Cardiac muscle cell (in vitro differentiated cells and primary cell): Measurements from ENCODE around the gene LRRC23. TPM values are rescaled to one million over a fixed set of nuclear protein-coding genes. Genes with fewer than 3 reads are reported as not detected.

Source experiments
- DNase-seq, 2 donors: peaks; one replicate each; pipeline versions ENCODE4 v3.0.0 to v3.0.0-alpha.2; 2010 to 2017; ENCODE audit warnings: low read depth in 1 of 2, low spot score in 1 of 2
- H3K27ac ChIP-seq: fragments of 200-600 bp; sonication (generic); 2 replicates; pipeline ENCODE4 v1.5.1; 2016
- H3K27me3 ChIP-seq: fragments of 200-600 bp; sonication (generic); 2 replicates; pipeline ENCODE4 v1.6.0; 2016; ENCODE audit warnings: control low read depth
- H3K36me3 ChIP-seq: fragments of 200-600 bp; sonication (generic); 2 replicates; pipeline ENCODE4 v1.5.1; 2016; ENCODE audit warnings: control low read depth
- H3K4me1 ChIP-seq: fragments of 200-600 bp; sonication (generic); 2 replicates; pipeline ENCODE4 v1.8.1; 2017; ENCODE audit warnings: low read depth, mild to moderate bottlenecking, mixed run types
- H3K4me3 ChIP-seq: fragments of 200-600 bp; sonication (generic); 2 replicates; pipeline ENCODE4 v1.5.1; 2016; ENCODE audit warnings: mild to moderate bottlenecking
- H3K9me3 ChIP-seq: fragments of 200-600 bp; sonication (generic); 2 replicates; pipeline ENCODE4 v1.5.1; 2017; ENCODE audit warnings: low read depth, mild to moderate bottlenecking, control low read depth
- polyA plus RNA-seq: library from polyadenylated mRNA; unstranded; fragments of >200 nt; fragmentation: Nextera tagmentation; extraction: Ambion mirVana; gene quantifications from 2 replicates; pipeline ENCODE4 v1.2.1, GENCODE V29; 2016
- total RNA-seq: library from RNA; depleted of rRNA; stranded (reverse); fragments of >200 nt; gene quantifications from 2 replicates; pipeline ENCODE4 v1.2.3, GENCODE V29; 2016
- TF ChIP-seq, protein P1 (sequence below): IDR thresholded peaks from 2 replicates; pipeline ENCODE4 v1.5.1; 2012; ENCODE audit warnings: low read depth, mild to moderate bottlenecking, low read length

LRRC23 gene
- total and polyA plus RNA-seq, 2 experiments from 2014 or later = 17.5 to 23.7 TPM

DNA sequence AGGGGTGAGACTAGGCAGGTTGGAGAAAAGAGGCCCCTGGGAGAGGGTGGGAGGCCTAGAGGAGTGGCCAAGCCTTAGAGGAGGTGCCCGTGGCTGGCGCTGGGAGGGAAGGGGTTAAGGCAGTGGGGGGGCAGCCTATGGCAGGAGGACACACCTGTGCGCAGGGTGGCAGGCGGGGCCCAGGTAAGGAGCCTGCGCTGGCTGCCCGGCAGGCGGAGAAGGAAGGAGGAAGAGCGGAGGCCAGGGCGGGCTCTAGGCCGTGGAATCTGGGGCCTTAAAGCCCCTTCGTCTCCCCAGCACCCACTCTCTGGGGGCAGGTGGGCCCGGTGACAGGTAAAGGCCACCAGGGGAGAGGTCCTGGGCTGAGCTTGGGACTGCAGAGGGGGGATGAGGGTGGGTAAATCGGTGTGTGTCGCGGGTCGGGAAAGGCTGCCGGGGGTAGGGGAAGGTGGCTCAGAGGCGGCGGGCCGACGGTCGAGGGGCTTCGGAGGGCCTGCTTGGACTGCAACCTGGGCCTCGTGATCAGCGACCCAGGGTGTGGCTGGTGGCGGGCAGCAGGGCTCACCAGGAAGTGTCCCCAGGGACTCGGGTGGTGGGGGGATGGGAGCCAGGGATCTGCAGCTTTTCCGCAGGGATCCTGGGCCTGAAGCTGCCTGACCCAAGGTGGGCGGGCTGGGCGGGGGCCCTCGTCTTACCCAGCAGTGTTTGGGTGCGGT, 58.6 kb downstream of the LRRC23 start:
- Histone ChIP-seq H3K27ac (no peak overlapping the region), H3K4me3 (no peak overlapping the region), H3K36me3 (peaks cover 29% of the 10 kb centered on the region), H3K4me1 (peaks cover 13% of the 10 kb centered on the region), H3K27me3 (no peaks in the 10 kb centered on the region), H3K9me3 (no peaks in the 10 kb centered on the region)
- TF ChIP-seq, protein P1, sequence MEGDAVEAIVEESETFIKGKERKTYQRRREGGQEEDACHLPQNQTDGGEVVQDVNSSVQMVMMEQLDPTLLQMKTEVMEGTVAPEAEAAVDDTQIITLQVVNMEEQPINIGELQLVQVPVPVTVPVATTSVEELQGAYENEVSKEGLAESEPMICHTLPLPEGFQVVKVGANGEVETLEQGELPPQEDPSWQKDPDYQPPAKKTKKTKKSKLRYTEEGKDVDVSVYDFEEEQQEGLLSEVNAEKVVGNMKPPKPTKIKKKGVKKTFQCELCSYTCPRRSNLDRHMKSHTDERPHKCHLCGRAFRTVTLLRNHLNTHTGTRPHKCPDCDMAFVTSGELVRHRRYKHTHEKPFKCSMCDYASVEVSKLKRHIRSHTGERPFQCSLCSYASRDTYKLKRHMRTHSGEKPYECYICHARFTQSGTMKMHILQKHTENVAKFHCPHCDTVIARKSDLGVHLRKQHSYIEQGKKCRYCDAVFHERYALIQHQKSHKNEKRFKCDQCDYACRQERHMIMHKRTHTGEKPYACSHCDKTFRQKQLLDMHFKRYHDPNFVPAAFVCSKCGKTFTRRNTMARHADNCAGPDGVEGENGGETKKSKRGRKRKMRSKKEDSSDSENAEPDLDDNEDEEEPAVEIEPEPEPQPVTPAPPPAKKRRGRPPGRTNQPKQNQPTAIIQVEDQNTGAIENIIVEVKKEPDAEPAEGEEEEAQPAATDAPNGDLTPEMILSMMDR = no peak
- no peak for DNase-seq

Other genes with a start within 250 kb of the LRRC23 start
- gene ING4, start 241.7 kb upstream of the LRRC23 start, total RNA-seq = 95.2 and 107 TPM in 2 replicates
- 95.3 and 96.2 TPM in 2 replicates for gene ING4, start 241.7 kb upstream of the LRRC23 start, polyA plus RNA-seq
- 39.4 and 44.9 TPM in 2 replicates for gene ZNF384, start 215.4 kb upstream of the LRRC23 start, total RNA-seq
- 38.2 and 44.1 TPM in 2 replicates for gene ZNF384, start 215.4 kb upstream of the LRRC23 start, polyA plus RNA-seq
- gene PIANP, start 204.0 kb upstream of the LRRC23 start, total RNA-seq = 0.36 and 5.5 TPM in 2 replicates
- gene PIANP, start 204.0 kb upstream of the LRRC23 start, polyA plus RNA-seq = 4.1 and 5.0 TPM in 2 replicates
- 71.0 and 82.1 TPM in 2 replicates for gene COPS7A, start 180.8 kb upstream of the LRRC23 start, total RNA-seq
- gene COPS7A, start 180.8 kb upstream of the LRRC23 start, polyA plus RNA-seq = 97.7 and 108 TPM in 2 replicates
- 342 and 449 TPM in 2 replicates for gene MLF2, start 151.7 kb upstream of the LRRC23 start, total RNA-seq
- gene MLF2, start 151.7 kb upstream of the LRRC23 start, polyA plus RNA-seq = 575 and 592 TPM in 2 replicates
- gene PTMS, start 138.5 kb upstream of the LRRC23 start, total RNA-seq = 194 and 290 TPM in 2 replicates
- gene PTMS, start 138.5 kb upstream of the LRRC23 start, polyA plus RNA-seq = 426 and 467 TPM in 2 replicates
- 0.15 TPM in 1 of 2 replicates, not detected in the other for gene LAG3, start 132.3 kb upstream of the LRRC23 start, total RNA-seq
- gene LAG3, start 132.3 kb upstream of the LRRC23 start, polyA plus RNA-seq = 0.34 TPM in 1 of 2 replicates, not detected in the other
- 3.1 and 3.3 TPM in 2 replicates for gene CD4, start 115.3 kb upstream of the LRRC23 start, total RNA-seq
- 5.2 and 5.9 TPM in 2 replicates for gene CD4, start 115.3 kb upstream of the LRRC23 start, polyA plus RNA-seq
- gene GPR162, start 83.0 kb upstream of the LRRC23 start, total RNA-seq = 41.1 and 51.0 TPM in 2 replicates
- gene GPR162, start 83.0 kb upstream of the LRRC23 start, polyA plus RNA-seq = 29.2 and 38.6 TPM in 2 replicates
- gene P3H3, start 76.4 kb upstream of the LRRC23 start, total RNA-seq = 11.6 and 19.7 TPM in 2 replicates
- 13.7 and 18.2 TPM in 2 replicates for gene P3H3, start 76.4 kb upstream of the LRRC23 start, polyA plus RNA-seq
- 3.0 and 5.2 TPM in 2 replicates for gene GNB3, start 63.9 kb upstream of the LRRC23 start, total RNA-seq
- gene GNB3, start 63.9 kb upstream of the LRRC23 start, polyA plus RNA-seq = 1.7 and 2.1 TPM in 2 replicates
- gene CDCA3, start 53.5 kb upstream of the LRRC23 start, total RNA-seq = 11.5 and 42.8 TPM in 2 replicates
- 10.4 and 84.9 TPM in 2 replicates for gene CDCA3, start 53.5 kb upstream of the LRRC23 start, polyA plus RNA-seq
- gene USP5, start 52.7 kb upstream of the LRRC23 start, total RNA-seq = 145 and 150 TPM in 2 replicates
- 156 TPM in 2 replicates for gene USP5, start 52.7 kb upstream of the LRRC23 start, polyA plus RNA-seq
- gene TPI1, start 37.3 kb upstream of the LRRC23 start, total RNA-seq = 1,963 and 2,650 TPM in 2 replicates
- 3,554 and 4,448 TPM in 2 replicates for gene TPI1, start 37.3 kb upstream of the LRRC23 start, polyA plus RNA-seq
- 11.6 and 12.3 TPM in 2 replicates for gene SPSB2, start 31.5 kb upstream of the LRRC23 start, total RNA-seq
- gene SPSB2, start 31.5 kb upstream of the LRRC23 start, polyA plus RNA-seq = 13.5 and 15.6 TPM in 2 replicates
- gene ENO2, start 9.8 kb downstream of the LRRC23 start, total RNA-seq = 56.2 and 87.7 TPM in 2 replicates
- gene ENO2, start 9.8 kb downstream of the LRRC23 start, polyA plus RNA-seq = 133 and 154 TPM in 2 replicates
- gene ATN1, start 23.1 kb downstream of the LRRC23 start, total RNA-seq = 28.1 and 46.4 TPM in 2 replicates
- gene ATN1, start 23.1 kb downstream of the LRRC23 start, polyA plus RNA-seq = 22.8 and 37.8 TPM in 2 replicates
- gene RNU7-1, start 39.0 kb downstream of the LRRC23 start, total RNA-seq = not detected in 2 replicates
- gene RNU7-1, start 39.0 kb downstream of the LRRC23 start, polyA plus RNA-seq = not detected in 2 replicates
- gene C12orf57, start 39.2 kb downstream of the LRRC23 start, total RNA-seq = 260 and 307 TPM in 2 replicates
- 154 and 208 TPM in 2 replicates for gene C12orf57, start 39.2 kb downstream of the LRRC23 start, polyA plus RNA-seq
- gene PTPN6, start 46.5 kb downstream of the LRRC23 start, total RNA-seq = 17.4 and 19.2 TPM in 2 replicates
- 25.2 and 28.4 TPM in 2 replicates for gene PTPN6, start 46.5 kb downstream of the LRRC23 start, polyA plus RNA-seq
- gene PHB2, start 65.8 kb downstream of the LRRC23 start, total RNA-seq = 350 and 388 TPM in 2 replicates
- 181 and 228 TPM in 2 replicates for gene PHB2, start 65.8 kb downstream of the LRRC23 start, polyA plus RNA-seq
- 15.7 and 21.5 TPM in 2 replicates for gene EMG1, start 66.1 kb downstream of the LRRC23 start, total RNA-seq
- gene EMG1, start 66.1 kb downstream of the LRRC23 start, polyA plus RNA-seq = 29.7 and 39.2 TPM in 2 replicates
- 12.0 and 15.8 TPM in 2 replicates for gene LPCAT3, start 113.7 kb downstream of the LRRC23 start, total RNA-seq
- gene LPCAT3, start 113.7 kb downstream of the LRRC23 start, polyA plus RNA-seq = 31.4 and 37.8 TPM in 2 replicates
- 3.0 and 5.0 TPM in 2 replicates for gene C1S, start 155.9 kb downstream of the LRRC23 start, total RNA-seq
- gene C1S, start 155.9 kb downstream of the LRRC23 start, polyA plus RNA-seq = 7.3 and 9.3 TPM in 2 replicates
- 2.4 and 3.6 TPM in 2 replicates for gene C1R, start 187.6 kb downstream of the LRRC23 start, total RNA-seq
- 1.5 and 3.4 TPM in 2 replicates for gene C1R, start 187.6 kb downstream of the LRRC23 start, polyA plus RNA-seq
- gene C1RL, start 204.4 kb downstream of the LRRC23 start, total RNA-seq = 18.4 and 32.4 TPM in 2 replicates
- gene C1RL, start 204.4 kb downstream of the LRRC23 start, polyA plus RNA-seq = 12.2 and 14.3 TPM in 2 replicates
- 0.95 and 8.9 TPM in 2 replicates for gene RBP5, start 224.1 kb downstream of the LRRC23 start, total RNA-seq
- 1.5 and 4.1 TPM in 2 replicates for gene RBP5, start 224.1 kb downstream of the LRRC23 start, polyA plus RNA-seq
- gene CLSTN3, start 225.5 kb downstream of the LRRC23 start, total RNA-seq = 32.0 and 35.5 TPM in 2 replicates
- 14.0 and 27.2 TPM in 2 replicates for gene CLSTN3, start 225.5 kb downstream of the LRRC23 start, polyA plus RNA-seq